Neural cell (in vitro differentiated cells): ENCODE measurements around the gene SLC25A43. TPM values are rescaled to one million over a fixed set of nuclear protein-coding genes. Genes with fewer than 3 reads are reported as not detected.
A peak's percentile ranks its signal among the peaks of the same experiment; 100 is the strongest.

Experiments
- H2AFZ ChIP-seq: fragments of 200-600, 300-800 bp; sonication (generic), shearing (Covaris generic); 2 replicates; pipeline ENCODE4 v1.6.0; 2014; ENCODE audit warnings: low read depth, mild to moderate bottlenecking, antibody characterized with exemption, low read length, moderate library complexity
- H3F3A ChIP-seq: fragments of 200-600 bp; shearing (Covaris generic); 2 replicates; pipeline ENCODE4 v1.6.1; 2016; ENCODE audit warnings: mild to moderate bottlenecking, moderate library complexity, mixed read lengths, antibody characterized with exemption, low read length; ENCODE audit not compliant: insufficient read depth, poor library complexity, severe bottlenecking
- H3K27ac ChIP-seq: fragments of 200-600, 300-800 bp; sonication (generic), shearing (Covaris generic); 2 replicates; pipeline ENCODE4 v1.5.1; 2014; ENCODE audit warnings: mild to moderate bottlenecking, low read length, moderate library complexity
- H3K27me3 ChIP-seq: fragments of 300-800, 200-600 bp; sonication (generic), shearing (Covaris generic); 2 replicates; pipeline ENCODE4 v1.6.0; 2014; ENCODE audit warnings: mild to moderate bottlenecking, low read depth, low read length, moderate library complexity; ENCODE audit not compliant: insufficient read depth
- H3K36me3 ChIP-seq: fragments of 300-800, 200-600 bp; sonication (generic), shearing (Covaris generic); 2 replicates; pipeline ENCODE4 v1.5.1; 2014; ENCODE audit warnings: mild to moderate bottlenecking, antibody characterized with exemption, low read length, moderate library complexity; ENCODE audit not compliant: insufficient read depth
- H3K4me2 ChIP-seq: fragments of 300-800, 200-600 bp; sonication (generic), shearing (Covaris generic); 2 replicates; pipeline ENCODE4 v1.6.0; 2014; ENCODE audit warnings: mild to moderate bottlenecking, low read length
- H3K4me3 ChIP-seq: fragments of 300-800, 200-600 bp; sonication (generic), shearing (Covaris generic); 2 replicates; pipeline ENCODE4 v1.5.1; 2014; ENCODE audit warnings: mild to moderate bottlenecking, low read length, moderate library complexity
- H3K79me2 ChIP-seq: fragments of 200-600 bp; shearing (Covaris generic); replicated peaks from 2 replicates; pipeline ENCODE4 v1.6.0; 2014; ENCODE audit warnings: mild to moderate bottlenecking, low read length, moderate library complexity; ENCODE audit not compliant: insufficient read depth
- H3K9ac ChIP-seq: fragments of 300-800, 200-600 bp; sonication (generic), shearing (Covaris generic); 2 replicates; pipeline ENCODE4 v1.6.1; 2016; ENCODE audit warnings: mild to moderate bottlenecking, low read length, mixed read lengths
- H3K9me2 ChIP-seq: fragments of 200-600 bp; shearing (Covaris generic); 2 replicates; pipeline ENCODE4 v1.6.1; 2016; ENCODE audit warnings: mild to moderate bottlenecking, low read length, mixed read lengths; ENCODE audit not compliant: insufficient read depth
- H3K9me3 ChIP-seq: fragments of 200-600, 300-800 bp; sonication (generic), shearing (Covaris generic); 2 replicates; pipeline ENCODE4 v1.6.1; 2016; ENCODE audit warnings: mild to moderate bottlenecking, mixed run types, low read length, moderate library complexity, mixed read lengths
- H4K20me1 ChIP-seq: fragments of 200-600 bp; shearing (Covaris generic); 2 replicates; pipeline ENCODE4 v1.6.1; 2016; ENCODE audit warnings: mild to moderate bottlenecking, mixed run types; ENCODE audit not compliant: insufficient read depth
- EP300 ChIP-seq: fragments of 450-650 bp; conservative IDR thresholded peaks from 2 replicates; pipeline ENCODE4 v1.6.1; 2014; ENCODE audit warnings: antibody characterized with exemption, mild to moderate bottlenecking, moderate library complexity; ENCODE audit not compliant: poor library complexity, severe bottlenecking
- EZH2 ChIP-seq: fragments of 200-600, 300-800 bp; shearing (Covaris generic), sonication (generic); IDR thresholded peaks from 2 replicates; pipeline ENCODE4 v1.6.1; 2014; ENCODE audit warnings: antibody characterized with exemption, low read length, borderline replicate concordance, mild to moderate bottlenecking; ENCODE audit not compliant: insufficient read depth, poor library complexity, severe bottlenecking
- MXI1 ChIP-seq: fragments of 450-650 bp; conservative IDR thresholded peaks from 2 replicates; pipeline ENCODE4 v1.6.1; 2014; ENCODE audit warnings: antibody characterized with exemption, mild to moderate bottlenecking; ENCODE audit not compliant: poor library complexity, severe bottlenecking
- POLR2AphosphoS5 ChIP-seq: IDR thresholded peaks from 2 replicates; pipeline ENCODE4 v1.6.1; 2012
- RAD21 ChIP-seq: fragments of 450-650 bp; conservative IDR thresholded peaks from 2 replicates; pipeline ENCODE4 v1.6.1; 2014; ENCODE audit warnings: antibody characterized with exemption, mild to moderate bottlenecking, moderate library complexity
- SMC3 ChIP-seq: fragments of 450-650 bp; conservative IDR thresholded peaks from 2 replicates; pipeline ENCODE4 v1.6.1; 2014; ENCODE audit warnings: antibody characterized with exemption, mild to moderate bottlenecking, moderate library complexity; ENCODE audit not compliant: poor library complexity
- TAF1 ChIP-seq: IDR thresholded peaks from 2 replicates; pipeline ENCODE4 v1.6.1; 2012; ENCODE audit warnings: low read depth
- polyA plus RNA-seq: library from polyadenylated mRNA; depleted of rRNA; stranded (reverse); fragments of >200 nt; gene quantifications from 2 replicates; pipeline ENCODE4 v1.2.3, GENCODE V29; 2014
- TF ChIP-seq, protein P1 (sequence below): fragments of 450-650 bp; IDR thresholded peaks from 2 replicates; pipeline ENCODE4 v1.5.1; 2014; ENCODE audit warnings: antibody characterized with exemption, mild to moderate bottlenecking, moderate library complexity; ENCODE audit not compliant: poor library complexity, severe bottlenecking
- TF ChIP-seq, protein P2 (sequence below): IDR thresholded peaks from 2 replicates; pipeline ENCODE4 v1.6.1; 2012; ENCODE audit warnings: borderline replicate concordance

SLC25A43 gene
- polyA plus RNA-seq, 1 donor from 2014 or later, result not detected

DNA sequence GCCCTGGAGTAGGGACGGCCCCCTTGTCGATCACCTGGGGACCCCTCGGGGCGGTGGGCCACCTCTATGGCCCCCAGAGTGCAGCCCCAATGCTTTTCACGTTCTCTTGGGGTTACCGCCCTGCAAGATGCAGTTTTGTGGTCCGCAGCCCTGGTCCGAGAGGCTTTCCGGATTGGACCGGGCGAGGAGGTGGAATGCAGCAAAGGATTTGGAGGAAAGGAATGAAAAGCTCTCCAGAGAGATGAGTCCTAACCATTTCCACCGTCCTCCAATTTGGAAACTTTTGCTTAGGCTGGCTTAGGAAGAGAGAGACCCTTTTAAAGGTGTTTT, 601 bp downstream of the SLC25A43 start:
- H4K20me1 ChIP-seq, result no peaks in the 10 kb centered on the region
- peak overlapping the region; percentile 57 for H3K4me3 ChIP-seq
- H3K9me3 ChIP-seq, result no peaks in the 10 kb centered on the region
- H3K9me2 ChIP-seq, result no peaks in the 10 kb centered on the region
- H3K79me2 ChIP-seq, result no peaks in the 10 kb centered on the region
- H3K4me2 ChIP-seq, result no peak overlapping the region
- H3K27me3 ChIP-seq, result peaks cover 15% of the 10 kb centered on the region
- no peak overlapping the region for H3K9ac ChIP-seq
- no peak overlapping the region for H3K27ac ChIP-seq
- H3K36me3 ChIP-seq, result no peaks in the 10 kb centered on the region
- H2AFZ ChIP-seq, result no peak overlapping the region
- no peaks in the 10 kb centered on the region for H3F3A ChIP-seq
- TF ChIP-seq EZH2 (no peak), SMC3 (no peak), EP300 (no peak)

GRCh38 chrX:119401569-119401968, 2.4 kb downstream of the SLC25A43 start:
- H3K9ac ChIP-seq, result no peak overlapping the region
- no peaks in the 10 kb centered on the region for H4K20me1 ChIP-seq
- H3K27me3 ChIP-seq, result peaks cover 15% of the 10 kb centered on the region
- H3K79me2 ChIP-seq, result no peaks in the 10 kb centered on the region
- no peak overlapping the region for H3K27ac ChIP-seq
- no peaks in the 10 kb centered on the region for H3K9me3 ChIP-seq
- no peaks in the 10 kb centered on the region for H3F3A ChIP-seq
- H3K9me2 ChIP-seq, result no peaks in the 10 kb centered on the region
- no peak overlapping the region for H2AFZ ChIP-seq
- H3K4me3 ChIP-seq, result no peak overlapping the region
- no peak for TF ChIP-seq EP300
- no peak for TF ChIP-seq POLR2AphosphoS5
- no peak for TF ChIP-seq RAD21
- TF ChIP-seq MXI1, result no peak
- no peak for TF ChIP-seq TAF1
- no peak for TF ChIP-seq SMC3
- H3K36me3 ChIP-seq, result no peaks in the 10 kb centered on the region
- H3K4me2 ChIP-seq, result no peak overlapping the region

DNA sequence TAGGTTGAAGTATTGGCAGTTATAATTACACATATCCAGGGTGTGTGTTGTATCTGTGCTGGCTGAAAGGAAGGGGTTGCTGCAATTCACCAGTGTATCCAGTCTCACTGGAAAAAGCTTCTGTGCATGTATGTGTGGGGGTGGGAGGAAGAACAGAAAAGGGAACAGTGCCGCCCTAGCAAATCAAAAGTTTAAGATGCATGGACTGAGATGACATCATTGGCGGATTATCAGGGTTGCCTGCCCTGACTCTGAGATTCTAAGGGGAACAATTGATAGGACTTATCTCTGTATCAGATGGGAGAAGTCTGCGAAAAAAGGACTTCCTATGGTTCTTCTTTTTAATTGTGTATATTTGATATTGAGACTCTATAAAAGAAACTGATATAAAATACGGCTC, 3.5 kb downstream of the SLC25A43 start:
- Histone ChIP-seq H3F3A (no peaks in the 10 kb centered on the region), H3K9ac (no peak overlapping the region), H2AFZ (no peak overlapping the region), H4K20me1 (no peaks in the 10 kb centered on the region), H3K4me3 (no peak overlapping the region), H3K4me2 (no peak overlapping the region), H3K36me3 (no peaks in the 10 kb centered on the region), H3K79me2 (no peaks in the 10 kb centered on the region), H3K27me3 (peaks cover 15% of the 10 kb centered on the region), H3K9me3 (no peaks in the 10 kb centered on the region), H3K27ac (no peak overlapping the region), H3K9me2 (no peaks in the 10 kb centered on the region)
- TF ChIP-seq MXI1 (no peak), EP300 (no peak), EZH2 (no peak), TAF1 (no peak), POLR2AphosphoS5 (no peak), SMC3 (no peak), RAD21 (no peak)
- TF ChIP-seq, protein P1, sequence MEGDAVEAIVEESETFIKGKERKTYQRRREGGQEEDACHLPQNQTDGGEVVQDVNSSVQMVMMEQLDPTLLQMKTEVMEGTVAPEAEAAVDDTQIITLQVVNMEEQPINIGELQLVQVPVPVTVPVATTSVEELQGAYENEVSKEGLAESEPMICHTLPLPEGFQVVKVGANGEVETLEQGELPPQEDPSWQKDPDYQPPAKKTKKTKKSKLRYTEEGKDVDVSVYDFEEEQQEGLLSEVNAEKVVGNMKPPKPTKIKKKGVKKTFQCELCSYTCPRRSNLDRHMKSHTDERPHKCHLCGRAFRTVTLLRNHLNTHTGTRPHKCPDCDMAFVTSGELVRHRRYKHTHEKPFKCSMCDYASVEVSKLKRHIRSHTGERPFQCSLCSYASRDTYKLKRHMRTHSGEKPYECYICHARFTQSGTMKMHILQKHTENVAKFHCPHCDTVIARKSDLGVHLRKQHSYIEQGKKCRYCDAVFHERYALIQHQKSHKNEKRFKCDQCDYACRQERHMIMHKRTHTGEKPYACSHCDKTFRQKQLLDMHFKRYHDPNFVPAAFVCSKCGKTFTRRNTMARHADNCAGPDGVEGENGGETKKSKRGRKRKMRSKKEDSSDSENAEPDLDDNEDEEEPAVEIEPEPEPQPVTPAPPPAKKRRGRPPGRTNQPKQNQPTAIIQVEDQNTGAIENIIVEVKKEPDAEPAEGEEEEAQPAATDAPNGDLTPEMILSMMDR, result no peak
- TF ChIP-seq, protein P2, sequence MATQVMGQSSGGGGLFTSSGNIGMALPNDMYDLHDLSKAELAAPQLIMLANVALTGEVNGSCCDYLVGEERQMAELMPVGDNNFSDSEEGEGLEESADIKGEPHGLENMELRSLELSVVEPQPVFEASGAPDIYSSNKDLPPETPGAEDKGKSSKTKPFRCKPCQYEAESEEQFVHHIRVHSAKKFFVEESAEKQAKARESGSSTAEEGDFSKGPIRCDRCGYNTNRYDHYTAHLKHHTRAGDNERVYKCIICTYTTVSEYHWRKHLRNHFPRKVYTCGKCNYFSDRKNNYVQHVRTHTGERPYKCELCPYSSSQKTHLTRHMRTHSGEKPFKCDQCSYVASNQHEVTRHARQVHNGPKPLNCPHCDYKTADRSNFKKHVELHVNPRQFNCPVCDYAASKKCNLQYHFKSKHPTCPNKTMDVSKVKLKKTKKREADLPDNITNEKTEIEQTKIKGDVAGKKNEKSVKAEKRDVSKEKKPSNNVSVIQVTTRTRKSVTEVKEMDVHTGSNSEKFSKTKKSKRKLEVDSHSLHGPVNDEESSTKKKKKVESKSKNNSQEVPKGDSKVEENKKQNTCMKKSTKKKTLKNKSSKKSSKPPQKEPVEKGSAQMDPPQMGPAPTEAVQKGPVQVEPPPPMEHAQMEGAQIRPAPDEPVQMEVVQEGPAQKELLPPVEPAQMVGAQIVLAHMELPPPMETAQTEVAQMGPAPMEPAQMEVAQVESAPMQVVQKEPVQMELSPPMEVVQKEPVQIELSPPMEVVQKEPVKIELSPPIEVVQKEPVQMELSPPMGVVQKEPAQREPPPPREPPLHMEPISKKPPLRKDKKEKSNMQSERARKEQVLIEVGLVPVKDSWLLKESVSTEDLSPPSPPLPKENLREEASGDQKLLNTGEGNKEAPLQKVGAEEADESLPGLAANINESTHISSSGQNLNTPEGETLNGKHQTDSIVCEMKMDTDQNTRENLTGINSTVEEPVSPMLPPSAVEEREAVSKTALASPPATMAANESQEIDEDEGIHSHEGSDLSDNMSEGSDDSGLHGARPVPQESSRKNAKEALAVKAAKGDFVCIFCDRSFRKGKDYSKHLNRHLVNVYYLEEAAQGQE, result no peak
